HG02610 (cell line): ENCODE data around the gene NPTXR.

Experiments
- ATAC-seq: cut with Tn5 transposase; IDR thresholded peaks from one replicate; pipeline ENCODE4 v1.9.1; 2021; ENCODE audit warnings: mild to moderate bottlenecking, moderate library complexity; ENCODE audit not compliant: unreplicated experiment

Gene NPTXR

DNA sequence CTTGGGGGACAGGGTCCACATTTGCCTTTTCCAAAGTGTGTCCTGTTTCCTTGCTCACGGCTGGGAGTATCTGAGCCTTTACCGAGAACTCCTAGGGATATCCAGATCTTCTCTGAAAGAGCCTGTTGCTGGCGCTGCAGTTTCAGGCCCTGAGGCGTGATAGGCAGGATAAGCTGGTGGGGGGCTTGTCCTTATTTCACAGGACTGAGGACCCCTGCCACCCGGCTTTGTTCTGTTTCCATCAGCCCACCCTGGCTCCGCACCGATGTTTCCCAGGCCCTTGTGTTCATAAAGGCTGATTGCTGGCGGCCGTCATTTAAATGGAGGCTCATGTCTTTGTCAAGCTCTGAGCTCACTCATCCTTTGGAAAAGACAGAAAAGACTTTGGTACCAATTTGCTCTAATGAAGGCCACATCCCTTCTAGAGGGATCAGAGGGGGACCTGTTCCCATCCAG lies 9.4 kb upstream of the NPTXR start:
- no peak for ATAC-seq

DNA sequence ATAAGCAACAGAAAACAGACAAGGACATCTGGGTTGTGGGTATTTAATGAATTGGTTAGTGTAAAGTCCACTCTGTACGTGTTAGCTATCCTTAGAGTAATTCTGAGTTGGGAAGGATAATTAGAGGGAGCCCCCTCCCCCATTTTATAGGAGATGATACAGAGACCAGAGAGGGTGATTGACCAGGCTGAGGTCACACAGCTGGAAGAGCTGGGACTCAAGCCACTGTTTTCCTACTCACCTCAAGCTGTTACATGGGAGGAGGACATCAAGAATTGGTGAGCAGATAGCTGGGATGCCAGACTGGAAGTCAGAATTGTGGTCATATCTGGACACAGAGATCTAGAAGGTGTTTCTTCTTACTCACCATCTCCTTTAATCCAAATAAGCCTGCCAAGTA lies 8.7 kb upstream of the NPTXR start:
- no peak for ATAC-seq

DNA sequence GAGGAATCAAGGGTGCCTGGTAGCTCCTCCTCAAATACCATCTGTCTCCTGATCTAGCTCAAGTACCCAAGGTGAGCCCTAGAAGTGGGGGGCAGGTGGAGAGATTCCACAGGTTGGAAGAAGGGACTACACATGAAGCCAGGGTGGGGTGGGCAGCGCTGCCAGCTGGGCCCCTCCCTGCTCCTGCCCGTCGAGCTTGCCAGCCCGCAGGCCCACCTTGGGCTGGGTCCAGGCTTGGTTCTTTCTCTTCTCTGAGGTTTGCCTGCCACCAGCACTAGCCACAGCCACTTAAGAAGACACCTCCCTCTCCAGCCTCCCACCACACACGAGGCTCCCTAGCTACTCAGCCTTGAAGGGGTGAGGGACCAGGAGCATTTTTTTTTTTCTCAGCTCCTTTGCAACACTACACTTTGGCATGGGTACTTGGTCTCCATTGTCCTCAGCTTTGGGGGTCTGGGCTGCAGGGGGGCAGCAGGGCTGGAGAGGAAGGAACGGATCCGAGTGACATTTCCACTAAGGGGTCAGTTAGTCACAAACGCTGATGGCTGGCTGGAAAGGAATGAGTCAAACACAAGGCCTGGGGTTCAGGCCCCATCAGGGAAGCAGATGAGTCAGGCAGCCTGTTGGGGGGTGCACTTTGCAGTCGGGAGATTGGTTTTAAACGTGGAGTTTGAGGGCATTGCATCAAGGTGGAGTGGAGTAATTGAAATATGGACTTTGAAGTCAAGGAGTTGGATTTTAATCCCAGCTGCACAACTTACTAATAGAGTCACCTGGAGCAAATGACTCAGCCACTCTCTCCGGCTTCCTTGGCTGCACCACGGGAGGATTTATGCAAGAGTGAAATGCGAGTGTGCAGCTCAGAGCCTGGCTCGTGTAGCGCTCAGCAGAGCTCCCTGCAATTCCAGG lies 7.4 kb upstream of the NPTXR start:
- no peak for ATAC-seq

DNA sequence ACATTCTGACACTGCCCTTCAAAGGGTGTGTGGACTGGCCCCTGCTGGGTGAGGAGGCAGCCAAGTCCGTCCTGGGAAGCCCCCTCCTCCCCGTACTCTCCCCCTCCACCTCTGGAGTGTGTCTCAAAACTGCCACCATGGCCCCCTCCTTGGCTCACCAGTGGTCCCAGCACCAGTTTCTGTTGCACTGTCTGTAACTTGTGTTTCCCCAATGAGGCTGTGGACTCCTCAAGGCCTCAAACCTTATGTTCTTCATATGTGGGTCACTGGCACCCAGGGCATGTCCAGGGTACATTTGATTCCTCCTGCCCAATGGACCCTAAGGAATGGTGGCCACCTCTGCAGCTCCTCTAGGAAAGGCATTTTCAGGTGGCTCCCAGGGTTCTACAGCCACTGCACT lies 6.6 kb upstream of the NPTXR start:
- no peak for ATAC-seq

DNA sequence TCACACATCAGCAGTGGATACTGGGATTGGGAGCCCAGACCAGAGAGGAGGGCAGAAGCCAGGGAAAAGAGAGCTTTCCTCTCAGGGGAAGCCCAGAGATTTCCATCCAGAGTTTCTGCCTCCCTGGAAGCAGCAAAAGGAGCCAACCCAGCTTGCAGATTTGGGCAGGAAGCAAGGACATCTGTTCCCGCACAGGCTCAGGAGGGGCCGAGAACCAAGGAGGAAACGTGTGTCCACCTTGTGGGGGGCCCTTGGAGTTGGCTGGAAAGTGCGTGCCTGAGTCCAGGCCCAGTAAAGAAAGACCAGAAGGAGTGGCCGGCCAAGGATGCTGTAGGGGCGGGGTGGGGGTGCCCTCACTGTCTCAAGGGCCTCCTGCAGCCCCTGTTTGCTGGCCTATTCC lies 6.0 kb upstream of the NPTXR start:
- no peak for ATAC-seq

DNA sequence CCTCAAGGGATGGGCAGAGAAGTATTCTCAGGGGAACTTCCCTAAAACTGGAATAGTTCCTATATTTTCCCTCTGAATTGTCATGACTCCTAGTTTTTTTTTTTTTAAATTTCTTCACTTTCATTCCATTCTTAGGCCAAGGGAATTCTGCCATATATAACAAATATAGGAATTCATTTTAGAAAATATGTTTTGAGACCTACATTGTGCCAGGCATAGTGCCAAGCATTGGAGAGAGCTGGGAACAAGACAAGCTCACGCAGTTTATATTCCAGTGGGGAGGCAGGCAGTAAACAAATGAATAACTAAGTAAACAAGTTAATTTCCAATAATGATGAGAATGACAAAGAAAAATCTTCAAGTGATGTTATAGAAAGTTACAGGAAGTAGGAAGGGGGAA lies 2.6 kb upstream of the NPTXR start:
- no peak for ATAC-seq

DNA sequence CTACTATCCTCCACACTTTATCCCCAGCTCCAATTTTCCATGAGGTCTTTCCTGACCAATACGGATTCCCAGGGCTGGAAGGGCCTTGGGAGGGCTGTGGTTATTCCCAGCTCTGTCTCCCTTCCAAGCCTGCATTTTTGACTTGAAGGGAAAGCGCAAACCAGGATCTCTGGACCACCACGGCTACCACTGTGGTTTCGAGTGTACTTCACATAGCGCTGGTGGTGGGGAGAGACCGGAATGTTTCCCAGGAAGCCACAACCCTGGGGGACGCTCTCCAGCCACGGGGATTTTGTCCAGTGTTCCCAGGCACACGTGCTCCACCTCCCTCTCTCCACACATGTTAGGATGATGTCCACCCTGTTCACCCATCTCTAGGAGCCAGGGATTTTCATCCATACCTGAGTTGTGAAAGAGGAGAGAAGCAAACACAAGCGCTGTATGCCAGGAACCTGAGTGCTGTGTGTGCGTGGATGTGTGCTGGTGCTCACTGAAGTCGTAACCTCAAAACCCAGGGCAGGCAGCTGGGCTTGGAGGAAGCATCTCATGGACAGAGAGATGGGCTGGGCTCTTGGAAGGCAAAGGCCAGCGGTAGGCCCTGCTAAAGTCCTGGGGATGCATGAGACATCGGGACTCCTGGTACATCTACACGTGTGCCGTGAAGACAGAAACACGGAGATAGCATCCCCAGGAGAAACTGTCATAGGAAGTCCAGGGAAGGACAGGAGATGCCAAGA lies 1.3 kb upstream of the NPTXR start:
- ATAC-seq = no peak

DNA sequence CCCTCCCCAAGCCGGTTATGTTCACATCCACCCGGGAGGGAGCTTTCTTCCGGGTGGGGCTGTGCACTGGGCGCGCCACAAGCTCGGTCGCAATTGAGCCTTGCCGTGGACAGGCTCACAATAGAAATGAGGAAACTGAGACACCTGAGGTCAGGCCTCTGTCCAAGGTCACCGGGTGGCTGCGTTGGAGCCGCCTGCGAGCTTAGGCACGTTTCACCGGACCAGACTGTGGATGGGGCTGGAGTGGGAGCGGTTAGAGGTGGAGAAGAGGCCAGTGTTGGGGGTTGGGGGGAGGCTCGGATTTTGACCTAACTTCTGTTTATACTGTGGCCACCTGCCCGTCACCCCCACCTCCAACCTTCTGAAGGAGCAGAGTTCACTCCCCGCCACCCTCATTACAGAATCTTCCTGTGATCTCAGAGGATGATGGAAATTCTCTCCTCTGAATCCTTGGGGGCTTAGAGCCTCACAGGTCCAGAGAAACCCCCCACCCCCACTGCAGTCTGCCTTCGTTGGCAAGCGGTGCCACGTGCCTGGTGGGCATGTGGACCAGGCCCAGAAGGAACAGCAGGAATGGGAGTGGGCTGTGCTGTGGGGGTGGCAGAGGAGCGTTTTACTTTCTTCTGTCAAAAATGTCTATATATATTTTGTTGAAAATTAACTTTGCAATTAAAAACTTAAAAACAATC lies 631 bp upstream of the NPTXR start:
- ATAC-seq = no peak

DNA sequence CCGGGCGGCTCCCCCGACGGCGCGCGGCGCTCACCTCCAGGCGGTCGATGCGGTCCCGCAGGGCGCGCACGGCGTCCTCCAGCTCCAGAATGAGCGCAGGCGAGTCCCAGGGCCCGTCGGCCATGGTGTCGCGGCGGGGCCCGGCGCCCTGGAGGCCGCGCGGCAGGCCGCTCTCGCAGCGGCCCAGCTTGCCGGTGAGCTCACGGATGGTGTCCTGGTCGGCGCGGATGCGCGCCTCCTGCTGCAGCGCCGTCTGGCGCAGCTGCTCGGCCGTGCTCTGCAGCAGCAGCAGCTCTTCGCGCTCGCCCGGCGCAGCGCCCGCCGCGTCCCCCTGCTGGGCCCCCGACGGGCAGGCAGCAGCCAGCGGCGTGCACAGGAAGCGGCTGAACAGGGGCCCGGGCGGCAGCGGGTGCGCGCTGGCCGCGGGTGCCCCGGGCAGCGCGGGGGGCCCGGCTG lies 599 bp downstream of the NPTXR start:
- ATAC-seq = no peak

DNA sequence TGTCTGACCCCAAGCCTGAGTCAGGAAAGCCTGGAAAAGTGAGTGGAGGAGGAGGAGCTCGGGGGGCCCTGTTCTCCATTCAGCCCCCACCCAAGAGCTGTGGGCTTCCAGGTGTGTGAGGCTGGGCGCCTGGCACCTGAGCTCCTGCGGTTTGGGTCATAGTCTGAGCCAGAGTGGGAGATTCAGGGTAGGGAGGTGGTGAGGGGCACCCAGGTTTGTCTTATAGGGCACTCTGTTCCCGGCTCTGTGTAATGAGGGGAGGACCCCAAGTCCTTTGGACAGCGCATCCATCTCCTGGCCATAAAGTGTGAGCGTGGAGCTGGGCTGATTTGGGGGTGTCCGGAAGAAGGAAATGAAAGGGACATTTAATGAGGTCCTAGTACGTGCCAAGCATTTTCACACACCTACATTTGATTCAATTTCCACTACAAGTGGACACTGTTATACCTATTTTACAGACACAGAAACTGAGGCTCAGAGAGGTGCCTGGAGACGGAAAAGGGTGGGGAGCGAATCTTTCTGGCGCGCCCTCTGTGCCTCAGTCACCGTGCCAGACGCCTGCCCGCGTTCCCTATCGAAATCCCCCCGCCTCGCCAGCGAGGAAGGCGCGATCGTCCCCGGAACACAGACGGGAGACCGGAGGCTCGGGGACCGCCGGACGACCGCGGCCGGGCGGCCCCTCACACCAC lies 1.2 kb downstream of the NPTXR start:
- no peak for ATAC-seq

DNA sequence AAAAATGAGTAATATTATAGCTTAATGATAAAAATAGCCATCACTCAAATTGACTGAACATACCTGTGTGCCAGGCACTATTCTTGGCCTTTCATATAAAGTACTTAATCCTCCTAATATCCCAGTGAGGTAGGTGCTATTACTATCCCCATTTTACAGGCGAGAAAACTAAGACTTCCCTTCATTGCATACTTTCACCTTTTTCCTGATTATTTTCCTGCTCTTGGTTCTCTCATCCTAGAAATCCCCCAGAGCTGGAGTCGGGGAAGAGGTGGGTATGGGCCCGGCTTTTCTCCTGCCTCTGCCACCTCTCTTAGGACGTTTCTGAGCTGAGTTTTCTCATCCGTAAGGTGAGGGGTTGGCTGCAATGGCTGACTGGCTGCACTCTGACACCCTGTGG lies 2.2 kb downstream of the NPTXR start:
- ATAC-seq = no peak

DNA sequence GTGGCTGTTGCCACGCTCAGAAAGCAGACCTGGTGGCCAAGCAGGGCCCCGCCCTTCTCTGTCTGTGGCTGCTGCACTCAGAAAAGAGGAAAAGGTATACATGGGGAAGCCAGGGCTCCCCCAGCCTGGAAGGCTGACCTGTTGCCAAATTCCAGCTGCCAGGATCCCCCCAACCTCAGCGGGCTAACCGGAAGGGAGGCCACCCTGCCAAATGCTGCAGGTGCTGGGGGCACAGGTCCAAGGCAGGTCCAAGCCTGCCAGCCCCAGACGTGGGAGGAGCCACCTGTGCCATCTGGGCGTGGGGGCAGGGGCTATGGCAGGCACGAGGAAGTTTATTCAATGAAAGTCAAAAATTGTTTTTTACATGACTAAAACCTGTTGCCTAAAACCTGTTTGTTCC lies 2.6 kb downstream of the NPTXR start:
- ATAC-seq = no peak

DNA sequence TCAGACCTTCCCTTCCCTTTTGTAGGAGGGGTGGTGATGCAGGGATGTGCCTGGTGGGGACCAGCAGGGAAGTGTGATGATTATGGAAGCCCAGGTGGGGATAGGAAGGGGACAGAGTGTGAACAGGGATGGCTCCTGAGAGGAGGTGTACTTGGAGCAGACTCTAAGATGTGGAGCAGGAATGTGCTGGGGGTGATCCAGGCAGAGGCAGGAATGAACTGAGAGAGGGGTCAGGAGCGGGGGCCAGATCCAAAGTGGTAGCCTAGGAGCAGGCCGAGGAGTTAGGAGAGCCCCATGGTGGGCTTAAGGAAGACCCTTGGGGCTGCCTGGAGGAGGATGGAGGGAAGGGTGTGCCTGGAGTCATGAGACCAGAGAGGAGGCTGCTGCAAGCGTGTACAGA lies 3.7 kb downstream of the NPTXR start:
- ATAC-seq = no peak

DNA sequence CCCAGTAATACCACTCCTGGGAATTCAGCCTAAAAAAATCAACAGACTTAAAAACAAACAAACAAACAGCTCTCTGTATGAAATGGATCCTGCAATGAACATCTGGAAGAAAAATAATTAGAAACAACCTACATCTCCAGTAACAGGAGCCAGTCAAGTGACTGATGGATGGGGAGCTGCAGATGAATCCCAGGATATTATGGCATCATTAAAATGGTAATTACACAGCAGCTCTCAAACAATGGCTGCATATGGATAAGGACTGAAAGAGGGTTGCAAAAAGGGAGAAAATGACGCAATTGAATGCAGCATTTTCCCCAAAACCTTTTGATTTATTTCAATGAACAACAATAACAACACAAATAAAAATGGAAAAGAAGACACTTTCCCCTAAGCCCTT lies 4.1 kb downstream of the NPTXR start:
- no peak for ATAC-seq

DNA sequence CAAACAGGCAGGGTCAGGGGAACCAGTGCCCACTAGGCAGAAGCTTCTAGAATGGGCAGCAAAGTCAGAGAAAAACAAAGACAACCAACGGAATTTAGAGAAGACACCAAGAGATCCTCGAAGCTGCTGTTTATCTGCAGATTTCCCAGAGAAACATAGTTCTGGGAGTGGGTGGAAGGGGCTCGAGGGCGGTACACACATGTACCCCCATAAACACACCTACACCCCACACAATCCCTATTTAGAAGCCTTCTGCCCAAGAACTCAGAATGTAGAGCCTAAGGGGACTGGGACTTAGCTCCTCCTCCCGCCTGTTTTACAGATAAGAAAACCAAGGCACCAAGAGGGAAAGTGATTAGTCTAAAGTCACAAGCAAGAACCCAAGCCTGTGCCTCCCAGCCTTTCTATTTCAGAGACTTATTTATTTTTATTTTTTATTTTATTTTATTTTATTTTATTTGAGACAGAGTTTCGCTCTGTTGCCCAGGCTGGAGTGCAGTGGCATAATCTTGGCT lies 6.4 kb downstream of the NPTXR start:
- no peak for ATAC-seq

DNA sequence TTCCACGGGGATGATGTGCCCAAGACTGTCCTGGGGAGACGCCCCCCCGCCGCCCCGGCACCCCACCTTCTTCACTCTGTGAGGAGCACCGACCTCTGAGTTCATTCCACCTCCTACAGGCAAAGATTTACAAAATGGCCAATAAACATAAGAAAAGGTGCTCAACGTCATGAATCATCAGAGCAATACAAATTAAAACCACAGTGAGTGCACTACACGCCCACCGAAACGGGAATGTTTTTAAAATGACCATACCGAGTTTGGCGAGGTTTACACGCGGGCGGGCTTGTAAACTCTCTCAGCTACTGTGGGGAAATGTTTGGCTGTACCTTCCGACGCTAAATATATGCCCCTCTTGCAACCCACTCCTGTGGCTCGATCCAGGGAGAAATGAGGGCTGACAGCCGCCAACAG lies 7.9 kb downstream of the NPTXR start:
- no peak for ATAC-seq

DNA sequence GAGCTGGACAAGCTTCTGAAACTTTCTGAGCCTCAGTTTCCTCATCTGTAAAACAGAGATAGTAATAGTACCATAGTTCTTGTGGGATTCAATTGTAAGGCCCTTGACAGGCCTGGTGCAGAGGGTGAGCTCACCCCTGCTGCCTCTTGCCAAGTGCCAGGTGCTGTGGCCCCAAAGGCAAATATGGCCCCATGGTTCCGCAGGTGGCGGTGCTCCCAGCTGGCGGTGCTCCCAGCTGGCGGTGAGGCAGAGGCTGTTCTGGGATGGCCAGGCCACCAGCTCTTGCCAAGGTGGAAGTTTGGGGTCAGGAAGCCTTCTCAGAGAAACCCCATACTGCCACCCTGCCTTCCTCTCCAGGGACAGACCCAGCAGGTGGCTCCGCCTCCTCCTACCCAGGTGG lies 8.8 kb downstream of the NPTXR start:
- ATAC-seq = no peak

DNA sequence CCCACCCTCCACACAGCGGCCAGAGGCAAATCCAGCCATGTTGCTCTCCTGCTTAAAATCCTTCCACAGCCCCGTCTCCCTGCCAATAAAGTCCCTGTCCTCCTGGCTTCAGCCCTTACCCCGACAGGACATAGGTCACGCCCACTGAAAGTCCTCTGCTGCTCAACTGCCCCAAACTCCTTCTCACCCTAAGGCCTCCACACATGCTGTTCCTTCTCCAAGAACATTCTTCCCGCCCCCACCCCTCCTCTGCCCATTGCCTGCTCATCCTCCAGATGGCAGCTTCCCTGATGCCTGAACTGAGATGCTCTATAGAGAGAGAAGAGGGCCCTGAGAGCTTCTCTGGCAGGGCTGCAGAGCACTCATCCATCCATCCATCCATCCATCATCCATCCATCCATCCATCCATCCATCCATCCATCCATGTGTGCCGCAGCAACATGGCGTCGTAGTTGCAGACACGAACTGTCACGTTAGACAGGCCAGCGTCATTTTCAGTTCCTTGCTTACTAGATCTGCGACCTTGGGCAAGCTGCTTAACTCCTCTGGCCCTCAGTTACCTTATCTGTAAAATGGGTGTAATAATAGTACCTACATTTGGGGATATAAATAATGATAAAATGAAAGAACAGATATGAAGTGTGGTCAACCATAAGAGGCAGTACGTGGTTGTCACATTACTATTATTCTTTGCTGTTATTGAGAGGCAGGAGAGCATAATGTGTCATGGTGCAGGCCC lies 9.4 kb downstream of the NPTXR start:
- no peak for ATAC-seq

DNA sequence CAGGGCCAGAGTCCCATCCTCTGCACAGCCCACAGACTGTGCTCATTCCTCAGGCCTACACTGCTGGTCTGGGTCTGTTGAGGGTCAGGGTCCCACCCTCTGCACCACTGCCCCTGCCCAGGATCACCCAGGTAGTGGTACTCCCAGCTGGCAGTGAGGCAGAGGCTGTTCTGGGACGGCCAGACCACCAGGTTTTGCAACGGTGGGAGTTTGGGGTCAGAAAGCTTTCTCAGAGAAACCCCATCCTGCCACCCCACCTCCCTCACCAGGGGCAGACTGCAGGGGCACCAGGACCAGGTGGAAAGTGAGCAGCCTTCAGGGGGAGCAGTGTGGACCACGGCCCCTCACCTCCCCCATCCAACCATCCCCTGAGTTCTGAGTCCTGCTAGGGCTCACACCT lies 10.8 kb downstream of the NPTXR start:
- ATAC-seq = no peak
